ENCODE data around the gene C3orf20.

Gene C3orf20

GRCh38 chr3:14799146-14799545 lies 124.2 kb downstream of the C3orf20 start:
- Histone ChIP-seq H3K27me3 (ENCODE audit: control insufficient read depth, insufficient read depth, low read length) (no peaks in the 10 kb centered on the region), H3K9me3 (ENCODE audit: control insufficient read depth, insufficient read depth, low read depth, low read length) (no peaks in the 10 kb centered on the region), H3K9ac (ENCODE audit: low read length) (no peak overlapping the region), H3K4me1 (ENCODE audit: control insufficient read depth, insufficient read depth, low read length) (peaks cover 8% of the 10 kb centered on the region; the same call in 1 of the 2 replicates), H3K36me3 (ENCODE audit: control insufficient read depth, insufficient read depth, low read length) (no peaks in the 10 kb centered on the region), H3K27ac (ENCODE audit: low read depth, low read length) (no peak overlapping the region), H3K4me3 (ENCODE audit: low read depth, low read length) (no peak overlapping the region)

GRCh38 chr3:14801031-14801430 lies 126.1 kb downstream of the C3orf20 start:
- H3K27me3 ChIP-seq (ENCODE audit: control insufficient read depth, insufficient read depth, low read length): no peaks in the 10 kb centered on the region

DNA sequence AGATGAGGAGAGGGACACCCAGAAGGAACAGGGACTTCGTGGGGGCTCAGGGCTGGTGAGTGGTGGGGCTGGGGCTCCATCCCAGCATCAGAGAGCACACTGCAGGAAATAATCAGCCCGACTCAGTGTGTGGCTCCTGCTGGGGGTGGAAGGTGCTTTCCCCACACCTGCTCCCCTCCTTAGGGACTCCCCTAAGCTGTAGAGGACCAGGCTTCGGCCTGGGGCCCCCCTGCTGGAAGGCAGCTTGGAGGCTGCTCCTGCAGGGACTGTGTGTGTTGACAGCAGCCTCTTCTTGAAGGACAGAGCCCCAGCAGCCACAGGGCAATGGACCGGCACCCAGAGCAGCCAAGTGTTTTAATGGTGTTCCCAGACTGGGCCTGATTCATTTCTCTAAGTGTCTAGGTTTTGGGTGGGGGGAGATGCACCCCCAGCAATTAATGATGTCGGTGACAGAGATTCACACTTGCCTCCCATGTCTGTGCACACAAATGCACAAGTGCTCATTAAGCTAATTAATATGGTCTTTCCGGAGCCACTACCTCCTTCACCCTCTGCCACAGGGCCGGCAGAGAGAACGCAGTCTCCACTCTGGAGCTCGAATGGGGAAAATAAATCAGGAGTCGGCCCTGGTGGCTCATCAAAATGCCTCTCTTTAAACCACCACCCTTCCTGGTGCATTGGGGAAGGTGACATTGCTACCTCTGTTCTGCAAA lies 126.9 kb downstream of the C3orf20 start:
- Histone ChIP-seq H3K9ac (ENCODE audit: low read length) (no peak overlapping the region), H3K27ac (ENCODE audit: low read depth, low read length) (no peak overlapping the region), H3K4me3 (ENCODE audit: low read depth, low read length) (no peak overlapping the region), H3K36me3 (ENCODE audit: control insufficient read depth, insufficient read depth, low read length) (no peaks in the 10 kb centered on the region), H3K4me1 (ENCODE audit: control insufficient read depth, insufficient read depth, low read length) (peaks cover 14% of the 10 kb centered on the region; the same call in 1 of the 2 replicates), H3K9me3 (ENCODE audit: control insufficient read depth, insufficient read depth, low read depth, low read length) (no peaks in the 10 kb centered on the region), H3K27me3 (ENCODE audit: control insufficient read depth, insufficient read depth, low read length) (no peaks in the 10 kb centered on the region)

More at GRCh38 chr3:14801031-14801430, 126.1 kb downstream of the C3orf20 start:
- no peak overlapping the region for H3K9ac ChIP-seq (ENCODE audit: low read length)
- no peak overlapping the region for H3K4me3 ChIP-seq (ENCODE audit: low read depth, low read length)
- no peak overlapping the region for H3K27ac ChIP-seq (ENCODE audit: low read depth, low read length)
- H3K4me1 ChIP-seq (ENCODE audit: control insufficient read depth, insufficient read depth, low read length): peaks cover 14% of the 10 kb centered on the region; the same call in 1 of the 2 replicates
- no peaks in the 10 kb centered on the region for H3K36me3 ChIP-seq (ENCODE audit: control insufficient read depth, insufficient read depth, low read length)
- no peaks in the 10 kb centered on the region for H3K9me3 ChIP-seq (ENCODE audit: control insufficient read depth, insufficient read depth, low read depth, low read length)

- H3K36me3 ChIP-seq (ENCODE audit: control insufficient read depth, insufficient read depth, low read length): no peaks in the 10 kb centered on the region
- no peak overlapping the region for H3K4me3 ChIP-seq (ENCODE audit: low read depth, low read length)
- H3K27me3 ChIP-seq (ENCODE audit: control insufficient read depth, insufficient read depth, low read length): peaks cover 4% of the 10 kb centered on the region
- peaks cover 11% of the 10 kb centered on the region; the same call in 1 of the 2 replicates for H3K4me1 ChIP-seq (ENCODE audit: control insufficient read depth, insufficient read depth, low read length)
- no peak overlapping the region for H3K27ac ChIP-seq (ENCODE audit: low read depth, low read length)
- H3K9me3 ChIP-seq (ENCODE audit: control insufficient read depth, insufficient read depth, low read depth, low read length): no peaks in the 10 kb centered on the region
- H3K9ac ChIP-seq (ENCODE audit: low read length): no peak overlapping the region
Observed at GRCh38 chr3:14802381-14802731, 127.4 kb downstream of the C3orf20 start.

DNA sequence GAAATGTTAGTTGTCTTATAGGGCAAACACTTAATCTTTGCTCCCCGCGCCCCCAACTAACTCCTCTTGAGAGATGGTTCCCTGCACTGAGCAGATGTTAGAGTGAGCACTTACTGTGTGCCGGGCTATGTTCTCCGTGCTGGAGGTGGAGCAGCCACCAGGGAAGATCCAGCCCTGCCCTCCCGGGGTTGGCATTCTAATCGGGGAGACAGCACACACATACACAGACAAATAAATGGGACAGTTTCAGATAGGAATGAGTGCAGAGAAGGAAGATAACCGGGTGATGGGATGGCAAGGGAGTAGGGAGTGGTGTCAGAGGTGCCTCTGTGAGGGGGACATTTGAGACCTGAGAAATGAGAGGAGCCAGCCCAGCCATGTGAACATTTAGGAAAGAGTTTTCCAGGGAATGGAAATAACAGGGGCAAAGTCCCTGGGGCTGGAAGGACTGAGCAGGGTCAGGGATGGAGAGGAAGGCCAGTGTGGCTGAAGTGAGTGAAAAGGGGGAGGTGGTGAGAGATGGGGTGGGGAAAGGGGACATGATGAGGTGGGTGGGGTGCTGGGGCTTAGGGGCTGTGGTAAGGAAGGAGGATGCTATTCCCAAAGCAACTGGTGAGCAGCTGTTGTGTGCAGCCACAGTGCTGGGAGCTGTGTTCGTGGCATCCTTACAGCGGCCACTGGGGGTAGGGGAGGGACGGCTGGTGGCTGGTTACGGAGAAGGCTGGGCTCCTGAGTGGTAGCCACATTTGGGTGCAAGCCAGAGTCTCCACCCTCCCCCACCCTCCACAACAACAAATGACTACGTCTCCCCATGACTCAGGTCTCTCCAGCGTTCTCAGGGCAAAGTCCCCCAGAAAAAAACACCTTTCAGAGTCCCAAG lies 128.4 kb downstream of the C3orf20 start:
- no peak overlapping the region for H3K9ac ChIP-seq (ENCODE audit: low read length)
- no peaks in the 10 kb centered on the region for H3K9me3 ChIP-seq (ENCODE audit: control insufficient read depth, insufficient read depth, low read depth, low read length)
- H3K4me3 ChIP-seq (ENCODE audit: low read depth, low read length): no peak overlapping the region
- peaks cover 11% of the 10 kb centered on the region; the same call in 1 of the 2 replicates for H3K4me1 ChIP-seq (ENCODE audit: control insufficient read depth, insufficient read depth, low read length)
- no peaks in the 10 kb centered on the region for H3K36me3 ChIP-seq (ENCODE audit: control insufficient read depth, insufficient read depth, low read length)
- peaks cover 14% of the 10 kb centered on the region for H3K27me3 ChIP-seq (ENCODE audit: control insufficient read depth, insufficient read depth, low read length)
- no peak overlapping the region for H3K27ac ChIP-seq (ENCODE audit: low read depth, low read length)

DNA sequence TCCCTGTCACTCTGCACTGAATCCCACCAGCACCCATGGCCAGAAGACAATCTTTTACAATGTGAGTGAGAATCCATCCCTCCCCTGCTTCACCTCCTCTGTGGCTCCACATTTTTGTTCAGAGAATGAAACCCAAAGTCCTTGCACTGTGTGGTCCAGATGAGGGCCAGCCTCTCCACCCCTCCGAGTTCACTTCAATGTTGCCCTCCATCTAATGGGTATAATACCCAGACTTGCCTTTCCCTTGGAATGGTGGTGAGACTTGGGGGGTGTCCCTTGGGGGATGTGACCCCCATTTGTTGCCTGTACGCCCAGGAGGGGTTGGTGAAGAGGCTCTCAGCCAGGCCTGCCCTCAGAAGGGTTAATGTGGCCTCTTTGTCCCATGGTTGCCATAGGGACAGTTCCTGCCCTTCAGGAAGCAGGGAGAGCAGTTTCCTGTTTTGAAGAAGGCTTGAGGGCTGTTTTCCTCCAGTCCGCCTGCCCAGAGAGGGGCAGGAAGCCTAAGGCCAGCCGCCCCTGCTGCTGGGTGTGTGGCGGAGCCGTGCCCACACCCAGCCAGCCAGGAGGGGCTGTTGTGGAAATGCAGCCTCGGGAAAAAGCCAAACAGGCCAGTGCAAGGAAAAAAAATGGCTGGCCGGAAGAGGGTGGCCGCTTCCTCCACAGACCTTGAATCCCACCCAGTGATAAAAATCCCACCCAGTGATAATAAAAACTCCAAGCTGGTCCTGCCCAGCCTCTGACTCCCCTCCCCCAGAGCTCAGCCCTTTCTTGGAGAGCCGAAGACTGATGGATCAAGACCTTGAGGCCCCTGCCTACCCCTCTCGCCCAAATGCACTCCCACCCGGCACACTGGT lies 129.3 kb downstream of the C3orf20 start:
- Histone ChIP-seq H3K9ac (ENCODE audit: low read length) (no peak overlapping the region), H3K4me3 (ENCODE audit: low read depth, low read length) (no peak overlapping the region), H3K36me3 (ENCODE audit: control insufficient read depth, insufficient read depth, low read length) (no peaks in the 10 kb centered on the region), H3K4me1 (ENCODE audit: control insufficient read depth, insufficient read depth, low read length) (peaks cover 11% of the 10 kb centered on the region; the same call in 1 of the 2 replicates), H3K27ac (ENCODE audit: low read depth, low read length) (no peak overlapping the region), H3K9me3 (ENCODE audit: control insufficient read depth, insufficient read depth, low read depth, low read length) (no peaks in the 10 kb centered on the region), H3K27me3 (ENCODE audit: control insufficient read depth, insufficient read depth, low read length) (peaks cover 23% of the 10 kb centered on the region)

GRCh38 chr3:14804835-14805780 lies 130.2 kb downstream of the C3orf20 start:
- Histone ChIP-seq H3K36me3 (ENCODE audit: control insufficient read depth, insufficient read depth, low read length) (no peaks in the 10 kb centered on the region), H3K9me3 (ENCODE audit: control insufficient read depth, insufficient read depth, low read depth, low read length) (no peaks in the 10 kb centered on the region), H3K27me3 (ENCODE audit: control insufficient read depth, insufficient read depth, low read length) (peaks cover 32% of the 10 kb centered on the region), H3K4me1 (ENCODE audit: control insufficient read depth, insufficient read depth, low read length) (peaks cover 16% of the 10 kb centered on the region; the same call in 1 of the 2 replicates), H3K9ac (ENCODE audit: low read length) (no peak overlapping the region), H3K27ac (ENCODE audit: low read depth, low read length) (no peak overlapping the region), H3K4me3 (ENCODE audit: low read depth, low read length) (no peak overlapping the region)

GRCh38 chr3:14805961-14806537 lies 131.1 kb downstream of the C3orf20 start:
- Histone ChIP-seq H3K9me3 (ENCODE audit: control insufficient read depth, insufficient read depth, low read depth, low read length) (no peaks in the 10 kb centered on the region), H3K4me3 (ENCODE audit: low read depth, low read length) (no peak overlapping the region), H3K9ac (ENCODE audit: low read length) (no peak overlapping the region), H3K36me3 (ENCODE audit: control insufficient read depth, insufficient read depth, low read length) (no peaks in the 10 kb centered on the region), H3K4me1 (ENCODE audit: control insufficient read depth, insufficient read depth, low read length) (peaks cover 16% of the 10 kb centered on the region; the same call in 1 of the 2 replicates), H3K27me3 (ENCODE audit: control insufficient read depth, insufficient read depth, low read length) (peaks cover 38% of the 10 kb centered on the region), H3K27ac (ENCODE audit: low read depth, low read length) (no peak overlapping the region)

- H3K36me3 ChIP-seq (ENCODE audit: control insufficient read depth, insufficient read depth, low read length): no peaks in the 10 kb centered on the region
Observed at GRCh38 chr3:14806641-14807263, 131.8 kb downstream of the C3orf20 start.

More at GRCh38 chr3:14806641-14807263, 131.8 kb downstream of the C3orf20 start:
- Histone ChIP-seq H3K27me3 (ENCODE audit: control insufficient read depth, insufficient read depth, low read length) (peaks cover 45% of the 10 kb centered on the region), H3K27ac (ENCODE audit: low read depth, low read length) (no peak overlapping the region), H3K4me3 (ENCODE audit: low read depth, low read length) (no peak overlapping the region), H3K9me3 (ENCODE audit: control insufficient read depth, insufficient read depth, low read depth, low read length) (no peaks in the 10 kb centered on the region), H3K4me1 (ENCODE audit: control insufficient read depth, insufficient read depth, low read length) (peaks cover 16% of the 10 kb centered on the region; the same call in 1 of the 2 replicates), H3K9ac (ENCODE audit: low read length) (no peak overlapping the region)
